Ectodermal cell (in vitro differentiated cells): ENCODE results near the gene PIGM.

Experiments used
- H3K27ac ChIP-seq: 2 replicates; pipeline ENCODE4 v1.7.0; 2013; ENCODE audit warnings: mild to moderate bottlenecking, low read depth, low read length; ENCODE audit not compliant: insufficient read depth, poor library complexity, severe bottlenecking
- H3K27me3 ChIP-seq: 2 replicates; pipeline ENCODE4 v1.7.0; 2013; ENCODE audit warnings: mild to moderate bottlenecking, low read length; ENCODE audit not compliant: insufficient read depth, control insufficient read depth, poor library complexity, severe bottlenecking
- H3K36me3 ChIP-seq: one replicate; pipeline ENCODE4 v1.7.0; 2013; ENCODE audit warnings: low read length; ENCODE audit not compliant: control insufficient read depth, insufficient read depth
- H3K4me1 ChIP-seq: one replicate; pipeline ENCODE4 v1.7.0; 2013; ENCODE audit warnings: low read length; ENCODE audit not compliant: control insufficient read depth, insufficient read depth
- H3K4me3 ChIP-seq: 2 replicates; pipeline ENCODE4 v1.7.0; 2013; ENCODE audit warnings: low read depth, low read length, control low read depth; ENCODE audit not compliant: insufficient read depth
- H3K9me3 ChIP-seq: 2 replicates; pipeline ENCODE4 v1.7.0; 2013; ENCODE audit warnings: mild to moderate bottlenecking, low read length, moderate library complexity; ENCODE audit not compliant: control insufficient read depth
- WGBS, 2 experiments: methylation state at CpG; one replicate each; pipeline ENCODE4 v1.1.7; 2013; ENCODE audit warnings: missing lambda C conversion rate in 2 of 2; 5-methylcytosine and 5-hydroxymethylcytosine counted together

Gene PIGM

GRCh38 chr1:160047111-160047991 lies 15.6 kb upstream of the PIGM start:
- peaks cover 19% of the 10 kb centered on the region for H3K4me1 ChIP-seq
- H3K27ac ChIP-seq: no peak overlapping the region
- H3K27me3 ChIP-seq: peaks cover 33% of the 10 kb centered on the region
- H3K9me3 ChIP-seq: no peaks in the 10 kb centered on the region
- H3K36me3 ChIP-seq: no peaks in the 10 kb centered on the region
- no peak overlapping the region for H3K4me3 ChIP-seq
- WGBS, 2 experiments: 79 to 83% methylated on average over 9 of the region's 9 CpGs

- no peak overlapping the region for H3K4me3 ChIP-seq
- peaks cover 26% of the 10 kb centered on the region for H3K27me3 ChIP-seq
- no peak overlapping the region for H3K27ac ChIP-seq
- H3K4me1 ChIP-seq: peaks cover 19% of the 10 kb centered on the region
- no peaks in the 10 kb centered on the region for H3K36me3 ChIP-seq
- 10% methylated on average over 11 of the region's 11 CpGs for WGBS, 2 experiments
- H3K9me3 ChIP-seq: no peaks in the 10 kb centered on the region
Measured at GRCh38 chr1:160046494-160047110, 14.8 kb upstream of the PIGM start.

GRCh38 chr1:160045653-160046052 lies 13.9 kb upstream of the PIGM start:
- Histone ChIP-seq H3K4me3 (no peak overlapping the region), H3K9me3 (no peaks in the 10 kb centered on the region), H3K27me3 (peaks cover 21% of the 10 kb centered on the region), H3K4me1 (peaks cover 19% of the 10 kb centered on the region), H3K36me3 (no peaks in the 10 kb centered on the region), H3K27ac (no peak overlapping the region)
- WGBS, 2 experiments: 83 to 90% methylated on average over 2 of the region's 2 CpGs

DNA sequence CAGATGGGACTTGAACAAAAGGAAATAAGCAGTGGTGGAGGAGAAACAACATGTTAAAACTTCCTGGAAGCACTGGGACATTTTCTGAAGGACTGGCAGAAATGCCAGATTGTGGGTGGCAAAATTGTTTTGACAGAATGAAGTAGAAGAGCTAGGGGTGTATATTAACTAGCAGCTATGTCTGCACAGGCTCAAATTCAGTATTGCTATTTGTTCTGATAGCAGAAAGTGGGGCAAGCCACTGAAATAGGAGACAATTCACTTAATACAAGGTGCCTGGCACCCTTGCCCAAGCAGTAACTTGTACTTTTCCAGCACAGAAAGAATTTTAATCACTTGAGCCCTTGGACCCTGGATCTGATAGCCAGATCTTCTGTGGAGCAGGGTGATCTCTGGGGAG lies 11.8 kb upstream of the PIGM start:
- H3K27ac ChIP-seq: no peak overlapping the region
- peaks cover 13% of the 10 kb centered on the region for H3K4me1 ChIP-seq
- peaks cover 23% of the 10 kb centered on the region for H3K27me3 ChIP-seq
- no peaks in the 10 kb centered on the region for H3K9me3 ChIP-seq
- no peak overlapping the region for H3K4me3 ChIP-seq
- H3K36me3 ChIP-seq: no peaks in the 10 kb centered on the region

DNA sequence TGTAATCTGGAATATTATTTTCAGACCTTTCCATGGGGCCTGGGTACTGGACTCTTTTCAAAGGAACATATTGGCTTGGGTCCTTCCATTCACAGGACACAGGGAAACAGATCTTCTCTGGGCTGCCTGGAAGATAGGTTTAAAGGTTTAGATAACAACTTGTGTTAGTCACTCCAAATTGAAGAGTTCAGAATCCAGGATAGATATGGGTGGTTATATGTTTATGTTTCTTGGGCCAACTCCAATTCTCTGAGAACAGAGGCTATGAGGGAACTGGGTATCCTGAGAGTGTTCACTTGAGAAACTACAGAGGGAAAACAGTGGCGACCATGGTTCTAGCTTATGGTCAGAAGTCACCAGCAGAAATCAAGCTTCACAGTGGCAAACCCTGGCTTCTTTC lies 8.7 kb upstream of the PIGM start:
- WGBS, 2 experiments: 76 to 97% methylated on average over 1 of the region's 1 CpG
- no peak overlapping the region for H3K4me3 ChIP-seq
- H3K27ac ChIP-seq: no peak overlapping the region
- H3K36me3 ChIP-seq: no peaks in the 10 kb centered on the region
- peaks cover 4% of the 10 kb centered on the region for H3K27me3 ChIP-seq
- H3K9me3 ChIP-seq: no peaks in the 10 kb centered on the region
- no peaks in the 10 kb centered on the region for H3K4me1 ChIP-seq

- no peak overlapping the region for H3K27ac ChIP-seq
- peaks cover 23% of the 10 kb centered on the region for H3K27me3 ChIP-seq
- H3K36me3 ChIP-seq: no peaks in the 10 kb centered on the region
- 7 to 9% methylated on average over 18 of the region's 18 CpGs for WGBS, 2 experiments
- H3K4me1 ChIP-seq: peaks cover 11% of the 10 kb centered on the region
- peak overlapping the region; percentile 64 for H3K4me3 ChIP-seq
- no peaks in the 10 kb centered on the region for H3K9me3 ChIP-seq
Measured at GRCh38 chr1:160032165-160032820, 503 bp upstream of the PIGM start.

- Histone ChIP-seq H3K4me1 (peaks cover 11% of the 10 kb centered on the region), H3K36me3 (no peaks in the 10 kb centered on the region), H3K4me3 (peak overlapping the region; percentile 64), H3K27ac (no peak overlapping the region), H3K9me3 (no peaks in the 10 kb centered on the region), H3K27me3 (peaks cover 23% of the 10 kb centered on the region)
- WGBS, 2 experiments: 9 to 10% methylated on average over 23 of the region's 23 CpGs
Measured at GRCh38 chr1:160030657-160031364, 979 bp downstream of the PIGM start.

- H3K9me3 ChIP-seq: no peaks in the 10 kb centered on the region
- H3K27ac ChIP-seq: no peak overlapping the region
- H3K36me3 ChIP-seq: no peaks in the 10 kb centered on the region
- peaks cover 11% of the 10 kb centered on the region for H3K4me1 ChIP-seq
- H3K4me3 ChIP-seq: no peak overlapping the region
- peaks cover 10% of the 10 kb centered on the region for H3K27me3 ChIP-seq
Measured at GRCh38 chr1:160028426-160028825, 3.4 kb downstream of the PIGM start.

DNA sequence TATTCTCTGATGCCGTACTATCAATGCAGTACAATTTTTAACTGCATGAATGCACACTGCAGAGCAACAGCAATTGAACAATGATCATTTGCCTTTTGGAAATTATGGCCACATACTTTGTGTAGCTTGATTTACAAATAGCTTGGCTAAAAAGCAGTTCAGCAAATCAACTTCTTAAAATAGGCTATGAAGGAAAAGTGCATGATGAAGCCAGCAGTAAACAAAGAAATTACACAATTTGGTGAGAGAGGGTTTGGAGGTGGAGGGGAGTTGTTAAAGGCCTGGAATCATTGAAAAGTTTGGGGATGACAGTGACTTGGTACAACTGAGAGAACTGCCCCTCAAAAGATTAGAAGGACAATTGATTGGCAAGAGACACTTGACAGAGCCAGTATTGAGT lies 6.5 kb downstream of the PIGM start:
- Histone ChIP-seq H3K4me1 (peaks cover 1% of the 10 kb centered on the region), H3K36me3 (no peaks in the 10 kb centered on the region), H3K27ac (no peak overlapping the region), H3K4me3 (no peak overlapping the region), H3K27me3 (no peaks in the 10 kb centered on the region), H3K9me3 (no peaks in the 10 kb centered on the region)
- WGBS, 2 experiments: 79 to 84% methylated on average over 1 of the region's 1 CpG
